K562 (cell line): Measurements from ENCODE around the gene GPX6. TPM values are rescaled to one million over a fixed set of nuclear protein-coding genes. Genes with fewer than 3 reads are reported as not detected.

Source experiments
- ATAC-seq: fragments of 200-7000 bp; cut with Tn5 transposase; 3 replicates; pipeline ENCODE4 v1.9.1; 2020; ENCODE audit warnings: moderate library complexity
- BruUV-seq: library from RNA; stranded (reverse); fragments of 400-500 nt; replicated peaks from 2 replicates; lab custom pipeline; 2021; lab: Mats Ljungman, UMichigan
- CTCF ChIA-PET: fragments of 300-600 bp; formaldehyde crosslinking; extraction: SDS; loops from one replicate; lab custom pipeline; 2021; ENCODE audit warnings: low intra/inter-chr PET ratio; lab: Yijun Ruan, JAX
- POLR2A ChIA-PET: fragments of 300-600, 350-650 bp; sonication (Branson Sonifier 250); formaldehyde crosslinking; extraction: SDS; loops from one replicate; lab custom pipeline; 2021; ENCODE audit warnings: antibody characterized with exemption, inconsistent platforms; lab: Yijun Ruan, JAX
- DNase-seq, 4 experiments: peaks; one replicate each; pipeline versions ENCODE4 v3.0.0 to v3.0.0-alpha.2; 2011 to 2018; ENCODE audit warnings: low spot score in 3 of 4, mixed read lengths in 3 of 4; ENCODE audit errors: extremely low read depth in 1 of 4
- FAIRE-seq: peaks from 2 replicates; lab custom pipeline; 2011; peaks lifted over from hg19 to GRCh38; lab: Jason Lieb, UNC
- H2AFZ ChIP-seq: 2 replicates; pipeline ENCODE4 v1.6.0; 2011; ENCODE audit warnings: low read depth, low read length, control low read depth, inconsistent platforms
- H3K27ac ChIP-seq: fragments of 200-600 bp; 3 replicates; pipeline ENCODE4 v1.8.0; 2011; ENCODE audit warnings: low read depth, mild to moderate bottlenecking, control low read depth, inconsistent platforms, low read length, moderate library complexity, mixed read lengths; ENCODE audit errors: extremely low read depth
- H3K27me3 ChIP-seq, 2 experiments: fragments of 300-600 bp in 1 of 2; 2 replicates in 1 of 2; 3 replicates in 1 of 2; pipeline versions ENCODE4 v1.6.0 to v1.8.0; 2011; ENCODE audit warnings: inconsistent platforms in 2 of 2, low read length in 2 of 2, mild to moderate bottlenecking in 1 of 2, mixed read lengths in 1 of 2, moderate library complexity in 1 of 2; ENCODE audit not compliant: control insufficient read depth in 2 of 2, insufficient read depth in 2 of 2
- H3K36me3 ChIP-seq: fragments of 300-600 bp; 3 replicates; pipeline ENCODE4 v1.8.0; 2011; ENCODE audit warnings: mild to moderate bottlenecking, low read length, inconsistent platforms; ENCODE audit not compliant: control insufficient read depth, insufficient read depth
- H3K4me1 ChIP-seq, 2 experiments: fragments of 200-600 bp in 1 of 2; replicated peaks in 1 of 2; 2 replicates in 1 of 2; 3 replicates in 1 of 2; pipeline versions ENCODE4 v1.5.1 to v1.8.0; 2011; ENCODE audit warnings: inconsistent platforms in 2 of 2, low read length in 2 of 2, mild to moderate bottlenecking in 1 of 2, mixed read lengths in 1 of 2, moderate library complexity in 1 of 2; ENCODE audit not compliant: control insufficient read depth in 2 of 2, insufficient read depth in 2 of 2
- H3K4me2 ChIP-seq: 2 replicates; pipeline ENCODE4 v1.6.1; 2011; ENCODE audit warnings: low read length, control low read depth, inconsistent platforms, mixed read lengths; ENCODE audit not compliant: insufficient read depth
- H3K4me3 ChIP-seq: fragments of 200-600 bp; sonication (generic), shearing (Covaris generic); 2 replicates; pipeline ENCODE4 v1.5.1; 2016; ENCODE audit warnings: control low read depth, inconsistent platforms
- H3K79me2 ChIP-seq: fragments of 200-600 bp; 3 replicates; pipeline ENCODE4 v1.8.0; 2011; ENCODE audit warnings: low read length, inconsistent platforms; ENCODE audit not compliant: control insufficient read depth, insufficient read depth
- H3K9ac ChIP-seq, 2 experiments: 2 replicates each; pipeline versions ENCODE4 v1.6.0 to v1.6.1; 2011; ENCODE audit warnings: low read depth in 2 of 2, low read length in 2 of 2, control low read depth in 1 of 2, inconsistent platforms in 1 of 2, mild to moderate bottlenecking in 1 of 2, mixed read lengths in 1 of 2; ENCODE audit not compliant: insufficient read depth in 1 of 2
- H3K9me1 ChIP-seq: one replicate; pipeline ENCODE4 v1.6.0; 2011; ENCODE audit warnings: inconsistent platforms, mild to moderate bottlenecking, low read length, moderate library complexity; ENCODE audit not compliant: control insufficient read depth, insufficient read depth
- H3K9me3 ChIP-seq: replicated peaks from 2 replicates; pipeline ENCODE4 v1.5.1; 2011; ENCODE audit warnings: low read depth, low read length, inconsistent platforms; ENCODE audit not compliant: control insufficient read depth, insufficient read depth
- H4K20me1 ChIP-seq: replicated peaks from 2 replicates; pipeline ENCODE4 v1.6.1; 2011; ENCODE audit warnings: low read length, inconsistent platforms, mixed read lengths; ENCODE audit not compliant: control insufficient read depth, insufficient read depth
- CBFA2T2 ChIP-seq: fragments of 450-650 bp; conservative IDR thresholded peaks from 2 replicates; pipeline ENCODE4 v1.6.1; 2017; ENCODE audit warnings: mild to moderate bottlenecking
- CBX3 ChIP-seq, 2 experiments: IDR thresholded peaks; 1 replicate in 1 of 2; 2 replicates in 1 of 2; pipeline ENCODE4 v1.6.1; 2012; ENCODE audit warnings: inconsistent platforms in 2 of 2, low read length in 2 of 2, borderline replicate concordance in 1 of 2, control low read depth in 1 of 2
- FUS ChIP-seq: fragments of 200-400 bp; formaldehyde crosslinking; optimal IDR thresholded peaks from 2 replicates; pipeline ENCODE3; 2017; ENCODE audit warnings: low read depth, low read length
- KLF16 ChIP-seq: IDR thresholded peaks from 2 replicates; pipeline ENCODE4 v1.6.1; 2016; ENCODE audit warnings: antibody characterized with exemption
- TBP ChIP-seq: optimal IDR thresholded peaks from 2 replicates; pipeline ENCODE3; 2011; ENCODE audit warnings: low read depth, low read length, improper control_type of control experiment
- ZC3H11A ChIP-seq: IDR thresholded peaks from 2 replicates; pipeline ENCODE4 v1.6.1; 2012; ENCODE audit warnings: low read depth, low read length, improper control_type of control experiment
- WGBS: fragments of 100-300 bp; shearing (Covaris generic); methylation state at CpG from one replicate; pipeline ENCODE4 v1.1.6; 2016; ENCODE audit warnings: low coverage, mixed read lengths; ENCODE audit not compliant: insufficient coverage; ENCODE audit errors: missing lambda C conversion rate; 5-methylcytosine and 5-hydroxymethylcytosine counted together
- in situ Hi-C: fragments of 300-500 bp; cut with MboI; formaldehyde crosslinking; loops from 4 replicates; pipeline ENCODE4 v1.15.0; 2018; ENCODE audit warnings: inconsistent platforms, mixed read lengths
- intact Hi-C: fragments of 100-400 bp; cut with micrococcal nuclease; formaldehyde crosslinking; loops from 2 replicates; pipeline ENCODE4 v1.14.2; 2022
- polyA plus RNA-seq, 8 experiments: library from polyadenylated mRNA; depleted of rRNA in 4 of 8; stranded (reverse) in 5 of 8; unstranded in 3 of 8; fragments of >200 nt; fragmentation: Nextera tagmentation in 2 of 8; fragmentation: Illumina TruSeq in 1 of 8; extraction: Ambion mirVana in 2 of 8; extraction: Trizol in 1 of 8; gene quantifications; 2 replicates each; pipeline versions ENCODE4 v1.2.1 to v1.2.3, GENCODE V29; 2011 to 2014; ENCODE audit warnings: inconsistent platforms in 1 of 8, missing spikeins in 1 of 8
- total RNA-seq, 7 experiments: library from RNA; depleted of rRNA in 6 of 7; stranded (reverse); fragments of >200 nt in 6 of 7; fragmentation: Illumina TruSeq in 2 of 7; extraction: Trizol in 2 of 7; gene quantifications; 2 replicates each; pipeline versions ENCODE4 v1.2.1 to v1.2.3, GENCODE V29; 2011 to 2021; ENCODE audit warnings: low replicate concordance in 1 of 7

GPX6 gene
- total and polyA plus RNA-seq, 9 of the 15 experiments (the other 6 are each of a cell fraction or from before 2014, with no cell fraction given) = not detected

DNA sequence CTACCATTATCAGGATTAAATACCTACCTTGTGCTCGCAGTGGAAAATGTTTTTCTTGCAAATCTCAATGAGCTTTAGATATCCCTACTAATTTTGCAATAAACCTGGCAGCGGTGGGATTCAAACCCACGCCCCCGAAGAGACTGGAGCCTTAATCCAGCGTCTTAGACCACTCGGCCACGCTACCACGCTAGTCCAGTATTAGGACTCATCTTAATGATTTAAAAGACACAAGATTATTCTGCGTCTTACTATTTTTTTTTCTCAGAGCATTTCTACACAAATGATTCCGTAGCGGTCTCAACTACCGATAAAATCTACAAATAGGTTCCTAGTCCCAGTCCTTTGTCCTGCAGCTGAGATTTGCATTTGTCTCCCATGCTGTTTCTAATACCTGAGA is 37.1 kb downstream of the GPX6 start:
- POLR2A ChIA-PET = interaction anchor here (0.7 to 2.8 kb wide), 3 partner anchors 10 to 196 kb away, joined by 3 to 44 read pairs (median 3); no protein-coding TSS in a partner anchor
- Histone ChIP-seq H3K27ac (no peak overlapping the region), H3K36me3 (no peaks in the 10 kb centered on the region), H3K4me3 (no peak overlapping the region), H3K4me2 (no peak overlapping the region), H3K79me2 (no peaks in the 10 kb centered on the region), H3K9ac (no peak overlapping the region), H3K9me1 (no peaks in the 10 kb centered on the region)
- BruUV-seq = no TSS peak
- TF ChIP-seq CBX3 (IDR thresholded peaks at IDR 0.05; ENCODE audit: borderline replicate concordance in 1 of 2, low read length in 2 of 2) = no peak
- TF ChIP-seq FUS = no peak
- no peak for TF ChIP-seq KLF16
- TF ChIP-seq CBFA2T2 = no peak
- TF ChIP-seq ZC3H11A = no peak
- peak; percentile 65 for TF ChIP-seq TBP
- TF ChIP-seq, all 486 proteins: peak for 1
- Histone ChIP-seq H2AFZ (no peak overlapping the region), H3K4me1 (peaks cover 4 to 18% of the 10 kb centered on the region in 2 experiments; a peak in 3 of 5 replicates), H4K20me1 (no peaks in the 10 kb centered on the region), H3K9me3 (no peaks in the 10 kb centered on the region), H3K27me3 (no peaks in the 10 kb centered on the region)
- intact Hi-C loops = no loop called here
- FAIRE-seq (no peak), DNase-seq (no peak), ATAC-seq (no peak)
- CTCF ChIA-PET = no interaction called here
- in situ Hi-C loops = no loop called here
- WGBS = 86% methylated on average over 12 of the region's 12 CpGs
